Germinal center (tissue), 1 donor: ENCODE data around the gene GABRB1.

Experiments
- DNase-seq: peaks from one replicate; pipeline ENCODE4 v3.0.0; 2012; ENCODE audit warnings: mixed read lengths, low spot score

GABRB1 gene

GRCh38 chr4:47118192-47118929 lies 87.0 kb downstream of the GABRB1 start:
- DNase-seq = no peak

- DNase-seq = no peak
Observed at GRCh38 chr4:47120783-47121182, 89.4 kb downstream of the GABRB1 start.

- peak; percentile 46 for DNase-seq
Observed at GRCh38 chr4:47122592-47123291, 91.4 kb downstream of the GABRB1 start.

- no peak for DNase-seq
Observed at GRCh38 chr4:47128991-47129390, 97.6 kb downstream of the GABRB1 start.

- DNase-seq = no peak
Observed at GRCh38 chr4:47135210-47135609, 103.8 kb downstream of the GABRB1 start.

DNA sequence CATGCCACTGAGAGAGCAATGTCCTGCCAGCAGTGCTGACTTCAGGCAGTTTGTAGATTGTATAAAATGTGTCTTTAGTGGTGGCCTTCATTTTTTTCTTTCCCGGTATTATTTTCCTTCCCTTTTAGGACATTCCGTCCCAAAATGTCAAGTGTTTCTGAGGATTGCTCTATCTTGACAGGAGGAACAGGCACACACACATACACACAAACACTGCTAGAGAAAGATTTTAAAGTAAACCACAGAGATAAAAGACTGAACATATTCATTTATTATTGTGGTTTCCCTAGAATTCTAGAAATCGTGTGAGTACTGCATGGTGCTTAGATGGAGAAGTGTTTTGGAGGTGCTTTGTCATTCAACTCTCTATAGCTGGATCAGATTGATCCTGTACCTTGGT lies 111.9 kb downstream of the GABRB1 start:
- no peak for DNase-seq

DNA sequence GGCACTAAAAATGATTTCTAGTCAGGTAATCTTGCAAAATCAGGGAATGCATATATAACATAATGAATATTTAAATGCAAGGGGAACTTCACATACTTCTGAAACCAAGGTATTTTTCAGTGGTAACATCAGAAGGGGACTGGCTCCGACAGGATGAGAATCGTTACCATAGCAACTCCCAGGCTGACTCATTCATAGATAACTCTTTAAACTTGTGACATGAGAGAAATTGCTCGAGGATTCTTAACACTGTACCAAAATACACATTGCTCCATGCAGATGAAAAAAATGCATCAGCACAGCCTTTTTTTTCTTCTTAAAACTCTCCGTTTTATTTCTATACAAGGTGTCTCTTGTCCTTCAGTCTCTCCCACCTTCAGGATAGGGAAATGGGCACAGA lies 114.3 kb downstream of the GABRB1 start:
- DNase-seq = no peak

GRCh38 chr4:47154816-47155370 lies 123.5 kb downstream of the GABRB1 start:
- no peak for DNase-seq

- no peak for DNase-seq
Observed at GRCh38 chr4:47155919-47156318, 124.6 kb downstream of the GABRB1 start.

- no peak for DNase-seq
Observed at GRCh38 chr4:47160095-47160494, 128.7 kb downstream of the GABRB1 start.

GRCh38 chr4:47167081-47168035 lies 136.0 kb downstream of the GABRB1 start:
- DNase-seq = no peak

DNA sequence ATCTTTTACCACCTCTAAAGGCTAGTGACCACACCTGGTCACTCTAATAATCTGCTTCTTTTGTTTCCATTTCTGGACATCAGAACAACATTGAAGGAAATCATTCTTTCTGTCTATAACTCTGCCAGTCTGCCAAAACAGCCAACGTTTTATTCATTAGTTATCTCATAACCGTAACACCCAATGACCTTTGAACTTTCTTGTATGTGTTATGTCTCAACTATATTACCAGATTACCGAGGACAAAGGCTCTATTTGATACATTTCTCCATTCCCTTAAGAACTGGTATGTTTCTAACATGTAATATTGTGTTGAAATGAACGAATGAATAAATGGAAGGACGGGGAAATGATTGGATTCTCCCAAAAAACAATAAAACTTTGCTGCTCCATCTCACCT lies 152.7 kb downstream of the GABRB1 start:
- DNase-seq = no peak

- no peak for DNase-seq
Observed at GRCh38 chr4:47185761-47186160, 154.4 kb downstream of the GABRB1 start.

DNA sequence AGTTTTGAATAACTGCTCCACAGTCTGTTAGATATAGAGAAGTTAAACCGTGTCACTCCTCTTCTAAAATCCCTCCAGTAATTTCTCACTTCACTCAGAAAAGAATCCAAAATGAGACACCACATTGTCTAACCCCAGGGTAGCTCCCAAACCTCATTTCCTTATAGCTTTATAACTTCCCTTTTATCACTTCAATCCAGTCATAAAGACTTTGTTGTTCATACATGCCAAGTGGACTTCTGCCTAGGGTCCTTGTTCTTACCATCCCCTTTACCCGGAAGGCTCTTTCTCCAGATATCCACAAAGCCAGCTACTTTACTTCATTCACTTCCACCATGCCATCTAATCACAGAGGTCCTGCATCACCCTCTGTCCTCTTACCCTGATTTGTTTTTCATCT lies 156.2 kb downstream of the GABRB1 start:
- no peak for DNase-seq

GRCh38 chr4:47193179-47193578 lies 161.8 kb downstream of the GABRB1 start:
- no peak for DNase-seq

DNA sequence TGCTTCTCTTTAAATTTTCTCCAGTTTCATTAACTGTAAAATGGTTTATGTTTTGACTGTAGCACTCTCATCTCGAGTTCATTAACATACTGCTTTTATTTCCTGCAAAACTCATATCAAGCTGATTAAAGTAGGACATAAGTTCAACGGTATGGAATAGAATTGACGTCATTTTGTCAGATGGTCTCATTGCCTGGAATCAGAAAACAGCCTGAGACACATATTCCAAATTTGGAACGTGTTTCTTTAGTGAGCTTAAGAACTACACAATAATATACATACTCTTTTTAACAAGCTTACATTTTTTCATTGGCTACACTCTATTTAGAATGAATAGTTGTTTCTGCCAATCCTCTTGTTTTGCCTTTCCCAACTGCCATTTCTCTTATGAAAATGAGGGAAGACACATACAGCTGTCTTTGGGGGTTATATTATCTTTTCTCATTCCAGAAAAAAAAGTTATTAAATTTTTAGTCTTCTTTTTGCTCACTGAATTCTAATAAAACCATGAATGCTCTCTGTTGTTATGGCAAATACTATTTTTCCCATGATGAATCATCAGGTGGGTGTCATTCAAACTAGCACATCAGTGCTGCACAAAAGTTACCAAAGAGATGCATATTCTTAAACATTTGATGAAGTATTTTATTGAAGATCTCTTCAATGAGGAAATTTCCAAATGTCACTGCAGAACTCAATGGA lies 162.8 kb downstream of the GABRB1 start:
- no peak for DNase-seq

- DNase-seq = no peak
Observed at GRCh38 chr4:47195706-47196105, 164.3 kb downstream of the GABRB1 start.

DNA sequence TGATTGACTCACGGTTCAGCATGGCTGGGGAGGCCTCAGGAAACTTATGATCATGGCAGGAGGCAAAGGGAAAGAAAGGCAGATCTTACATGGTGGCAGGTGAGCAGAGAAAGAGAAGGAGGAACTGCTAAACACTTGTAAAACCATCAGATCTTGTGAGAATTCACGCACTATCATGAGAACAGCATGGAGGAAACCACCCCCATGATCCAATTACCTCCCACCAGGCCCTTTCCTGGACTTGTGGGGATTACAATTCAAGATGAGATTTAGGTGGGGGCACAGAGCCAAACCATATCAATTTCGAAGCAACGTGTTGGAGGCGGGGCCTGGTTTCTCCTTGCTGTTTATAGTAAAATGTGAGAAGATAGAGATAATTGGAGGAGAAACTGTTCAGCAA lies 167.4 kb downstream of the GABRB1 start:
- DNase-seq = no peak

GRCh38 chr4:47203593-47203992 lies 172.2 kb downstream of the GABRB1 start:
- no peak for DNase-seq

DNA sequence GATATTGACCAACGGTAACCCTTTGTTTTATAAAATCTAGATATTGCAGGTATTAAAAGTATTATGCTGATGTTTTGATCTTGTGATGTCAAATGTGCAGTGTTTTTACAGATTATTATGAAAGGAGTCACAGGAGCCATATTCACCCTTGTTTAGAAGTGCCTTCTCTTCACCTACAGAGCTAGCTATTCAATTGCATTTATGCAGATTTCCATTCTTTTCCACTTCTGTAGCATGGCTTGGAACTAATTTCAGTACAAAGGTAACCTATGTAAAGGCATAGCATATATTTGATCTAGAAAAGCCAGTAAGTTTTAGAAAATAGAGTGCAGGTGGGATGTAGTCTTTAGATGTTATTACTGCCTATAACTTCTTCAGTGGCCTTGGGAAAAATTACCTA lies 176.2 kb downstream of the GABRB1 start:
- no peak for DNase-seq

DNA sequence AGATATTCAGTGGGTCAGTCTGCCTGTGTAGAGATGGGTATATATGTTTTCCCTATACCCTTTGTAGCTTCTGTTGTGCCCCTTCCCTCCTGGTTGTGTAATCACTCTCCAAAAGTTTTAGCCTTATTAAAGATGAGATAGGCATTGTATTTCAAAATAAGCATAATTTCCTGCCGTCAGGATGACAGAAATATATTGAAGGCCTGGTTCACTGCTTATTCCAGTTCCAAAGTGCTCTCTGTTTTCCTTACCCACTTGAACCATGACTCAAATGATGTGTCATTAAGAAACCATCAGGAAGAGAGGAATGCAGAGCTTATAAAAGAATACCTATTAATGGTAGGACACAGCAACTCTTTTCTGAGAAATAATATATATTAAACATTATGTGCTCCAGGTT lies 178.5 kb downstream of the GABRB1 start:
- DNase-seq = no peak

GRCh38 chr4:47210828-47211227 lies 179.5 kb downstream of the GABRB1 start:
- no peak for DNase-seq
